ENCODE data around the gene GALNTL6. TPM values are rescaled to one million over a fixed set of nuclear protein-coding genes. Genes with fewer than 3 reads are reported as not detected.

The GALNTL6 gene
- not detected in 2 replicates for total RNA-seq (2012; rRNA removed)

- Histone ChIP-seq H3K27me3 (ENCODE audit: control insufficient read depth, insufficient read depth, low read length) (peaks cover 21% of the 10 kb centered on the region), H3K4me3 (ENCODE audit: low read length) (peak within 1 kb of the TSS; percentile 59), H3K4me1 (ENCODE audit: control insufficient read depth, insufficient read depth, low read length) (no peaks in the 10 kb centered on the region), H3K9ac (ENCODE audit: low read depth, low read length) (no peak within 1 kb of the TSS), H3K4me2 (ENCODE audit: low read length) (peak within 1 kb of the TSS; percentile 77), H3K9me3 (replicated peaks; ENCODE audit: low read length) (no peaks in the 10 kb centered on the region), H3K36me3 (ENCODE audit: insufficient read depth, low read length) (no peaks in the 10 kb centered on the region)
Observed at GRCh38 chr4:171812665-171813525, at the start of gene GALNTL6. TSS of gene GALNTL6 (plus strand) at chr4:171813404.

GRCh38 chr4:171765514-171765913 lies 47.7 kb upstream of the GALNTL6 start:
- Histone ChIP-seq H3K9me3 (replicated peaks; ENCODE audit: low read length) (no peaks in the 10 kb centered on the region), H3K4me3 (ENCODE audit: low read length) (no peak overlapping the region), H3K36me3 (ENCODE audit: insufficient read depth, low read length) (no peaks in the 10 kb centered on the region), H3K4me1 (ENCODE audit: control insufficient read depth, insufficient read depth, low read length) (no peaks in the 10 kb centered on the region), H3K9ac (ENCODE audit: low read depth, low read length) (no peak overlapping the region), H3K4me2 (ENCODE audit: low read length) (no peak overlapping the region), H3K27me3 (ENCODE audit: control insufficient read depth, insufficient read depth, low read length) (no peaks in the 10 kb centered on the region)

- Histone ChIP-seq H3K4me1 (ENCODE audit: control insufficient read depth, insufficient read depth, low read length) (no peaks in the 10 kb centered on the region), H3K9ac (ENCODE audit: low read depth, low read length) (no peak overlapping the region), H3K4me2 (ENCODE audit: low read length) (no peak overlapping the region), H3K27me3 (ENCODE audit: control insufficient read depth, insufficient read depth, low read length) (no peaks in the 10 kb centered on the region), H3K36me3 (ENCODE audit: insufficient read depth, low read length) (no peaks in the 10 kb centered on the region), H3K4me3 (ENCODE audit: low read length) (no peak overlapping the region), H3K9me3 (replicated peaks; ENCODE audit: low read length) (no peaks in the 10 kb centered on the region)
Observed at GRCh38 chr4:171774642-171775190, 38.5 kb upstream of the GALNTL6 start.

- Histone ChIP-seq H3K4me2 (ENCODE audit: low read length) (no peak overlapping the region), H3K9me3 (replicated peaks; ENCODE audit: low read length) (no peaks in the 10 kb centered on the region), H3K9ac (ENCODE audit: low read depth, low read length) (no peak overlapping the region), H3K27me3 (ENCODE audit: control insufficient read depth, insufficient read depth, low read length) (no peaks in the 10 kb centered on the region), H3K4me3 (ENCODE audit: low read length) (no peak overlapping the region), H3K36me3 (ENCODE audit: insufficient read depth, low read length) (no peaks in the 10 kb centered on the region), H3K4me1 (ENCODE audit: control insufficient read depth, insufficient read depth, low read length) (no peaks in the 10 kb centered on the region)
Observed at GRCh38 chr4:171779301-171779700, 33.9 kb upstream of the GALNTL6 start.

- Histone ChIP-seq H3K4me3 (ENCODE audit: low read length) (no peak overlapping the region), H3K4me2 (ENCODE audit: low read length) (no peak overlapping the region), H3K36me3 (ENCODE audit: insufficient read depth, low read length) (no peaks in the 10 kb centered on the region), H3K4me1 (ENCODE audit: control insufficient read depth, insufficient read depth, low read length) (no peaks in the 10 kb centered on the region), H3K27me3 (ENCODE audit: control insufficient read depth, insufficient read depth, low read length) (no peaks in the 10 kb centered on the region), H3K9me3 (replicated peaks; ENCODE audit: low read length) (peaks cover 3% of the 10 kb centered on the region), H3K9ac (ENCODE audit: low read depth, low read length) (no peak overlapping the region)
Observed at GRCh38 chr4:171785388-171785787, 27.8 kb upstream of the GALNTL6 start.

GRCh38 chr4:171793723-171794122 lies 19.5 kb upstream of the GALNTL6 start:
- Histone ChIP-seq H3K9ac (ENCODE audit: low read depth, low read length) (no peak overlapping the region), H3K27me3 (ENCODE audit: control insufficient read depth, insufficient read depth, low read length) (no peaks in the 10 kb centered on the region), H3K36me3 (ENCODE audit: insufficient read depth, low read length) (no peaks in the 10 kb centered on the region), H3K9me3 (replicated peaks; ENCODE audit: low read length) (peaks cover 6% of the 10 kb centered on the region), H3K4me1 (ENCODE audit: control insufficient read depth, insufficient read depth, low read length) (no peaks in the 10 kb centered on the region), H3K4me2 (ENCODE audit: low read length) (no peak overlapping the region), H3K4me3 (ENCODE audit: low read length) (no peak overlapping the region)

GRCh38 chr4:171794528-171794927 lies 18.7 kb upstream of the GALNTL6 start:
- Histone ChIP-seq H3K9me3 (replicated peaks; ENCODE audit: low read length) (peaks cover 6% of the 10 kb centered on the region), H3K4me2 (ENCODE audit: low read length) (no peak overlapping the region), H3K36me3 (ENCODE audit: insufficient read depth, low read length) (no peaks in the 10 kb centered on the region), H3K4me3 (ENCODE audit: low read length) (no peak overlapping the region), H3K4me1 (ENCODE audit: control insufficient read depth, insufficient read depth, low read length) (no peaks in the 10 kb centered on the region), H3K9ac (ENCODE audit: low read depth, low read length) (no peak overlapping the region), H3K27me3 (ENCODE audit: control insufficient read depth, insufficient read depth, low read length) (no peaks in the 10 kb centered on the region)

- H3K27me3 ChIP-seq (ENCODE audit: control insufficient read depth, insufficient read depth, low read length), result peaks cover 21% of the 10 kb centered on the region
- no peak overlapping the region for H3K4me3 ChIP-seq (ENCODE audit: low read length)
- H3K9ac ChIP-seq (ENCODE audit: low read depth, low read length), result no peak overlapping the region
- no peaks in the 10 kb centered on the region for H3K4me1 ChIP-seq (ENCODE audit: control insufficient read depth, insufficient read depth, low read length)
- H3K4me2 ChIP-seq (ENCODE audit: low read length), result no peak overlapping the region
- no peaks in the 10 kb centered on the region for H3K9me3 ChIP-seq (replicated peaks; ENCODE audit: low read length)
- H3K36me3 ChIP-seq (ENCODE audit: insufficient read depth, low read length), result no peaks in the 10 kb centered on the region
Observed at GRCh38 chr4:171809854-171810253, 3.4 kb upstream of the GALNTL6 start.

GRCh38 chr4:171812333-171812664 lies 905 bp upstream of the GALNTL6 start:
- H3K27me3 ChIP-seq (ENCODE audit: control insufficient read depth, insufficient read depth, low read length), result peaks cover 21% of the 10 kb centered on the region
- H3K36me3 ChIP-seq (ENCODE audit: insufficient read depth, low read length), result no peaks in the 10 kb centered on the region
- no peak overlapping the region for H3K4me3 ChIP-seq (ENCODE audit: low read length)
- H3K4me1 ChIP-seq (ENCODE audit: control insufficient read depth, insufficient read depth, low read length), result no peaks in the 10 kb centered on the region
- H3K4me2 ChIP-seq (ENCODE audit: low read length), result peak overlapping the region; percentile 77
- no peak overlapping the region for H3K9ac ChIP-seq (ENCODE audit: low read depth, low read length)
- H3K9me3 ChIP-seq (replicated peaks; ENCODE audit: low read length), result no peaks in the 10 kb centered on the region

- H3K4me2 ChIP-seq (ENCODE audit: low read length), result peak overlapping the region; percentile 77
- no peaks in the 10 kb centered on the region for H3K4me1 ChIP-seq (ENCODE audit: control insufficient read depth, insufficient read depth, low read length)
- H3K4me3 ChIP-seq (ENCODE audit: low read length), result peak overlapping the region; percentile 59
- H3K9me3 ChIP-seq (replicated peaks; ENCODE audit: low read length), result no peaks in the 10 kb centered on the region
- no peaks in the 10 kb centered on the region for H3K36me3 ChIP-seq (ENCODE audit: insufficient read depth, low read length)
- H3K9ac ChIP-seq (ENCODE audit: low read depth, low read length), result no peak overlapping the region
- peaks cover 21% of the 10 kb centered on the region for H3K27me3 ChIP-seq (ENCODE audit: control insufficient read depth, insufficient read depth, low read length)
Observed at GRCh38 chr4:171813526-171814250, 484 bp downstream of the GALNTL6 start.

GRCh38 chr4:171814545-171814944 lies 1.3 kb downstream of the GALNTL6 start:
- no peaks in the 10 kb centered on the region for H3K4me1 ChIP-seq (ENCODE audit: control insufficient read depth, insufficient read depth, low read length)
- H3K36me3 ChIP-seq (ENCODE audit: insufficient read depth, low read length), result no peaks in the 10 kb centered on the region
- no peak overlapping the region for H3K4me3 ChIP-seq (ENCODE audit: low read length)
- no peak overlapping the region for H3K9ac ChIP-seq (ENCODE audit: low read depth, low read length)
- no peaks in the 10 kb centered on the region for H3K9me3 ChIP-seq (replicated peaks; ENCODE audit: low read length)
- H3K27me3 ChIP-seq (ENCODE audit: control insufficient read depth, insufficient read depth, low read length), result peaks cover 21% of the 10 kb centered on the region
- H3K4me2 ChIP-seq (ENCODE audit: low read length), result no peak overlapping the region

Data from skeletal muscle satellite cell (primary cell).